ENCODE measurements around the gene CXorf38. TPM values are rescaled to one million over a fixed set of nuclear protein-coding genes. Genes with fewer than 3 reads are reported as not detected.

The CXorf38 gene
- total and polyA plus RNA-seq, 2 of the 8 experiments (the other 6 are each of a cell fraction or from before 2014, with no cell fraction given) = 3.6 to 6.4 TPM

DNA sequence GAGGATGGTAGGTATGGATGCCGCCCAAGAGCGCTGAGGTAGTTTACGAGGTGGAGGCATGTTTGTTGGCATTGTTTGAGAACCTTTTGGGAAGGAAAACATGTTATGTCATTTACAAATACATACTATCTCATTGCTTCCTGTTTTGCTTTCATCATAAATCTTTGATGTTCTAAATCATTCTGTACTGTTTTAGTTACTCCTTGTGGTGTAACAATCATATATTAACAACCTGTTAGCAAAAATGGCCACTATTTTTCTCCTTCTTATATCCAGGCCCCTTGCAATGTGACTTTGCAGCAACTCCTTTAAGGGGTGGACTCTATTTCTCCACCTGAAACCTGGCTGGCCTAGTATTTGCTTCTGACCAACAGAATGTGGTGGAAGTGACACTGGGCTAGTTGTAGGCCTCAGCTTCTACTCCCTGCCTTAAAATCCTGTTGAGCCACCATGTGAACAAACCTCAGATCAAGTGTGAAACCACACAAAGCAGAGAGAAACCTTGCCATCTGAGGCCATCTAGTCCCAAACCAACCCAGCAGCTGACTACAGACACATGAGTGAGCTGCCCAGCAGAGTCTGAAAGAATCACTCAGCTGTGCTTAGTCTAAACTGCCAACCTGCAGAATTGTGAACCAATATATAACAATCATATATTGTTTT is 15.8 kb upstream of the CXorf38 start:
- no peak overlapping the region for H3K4ac ChIP-seq (replicated peaks; ENCODE audit: insufficient read length, low read depth, low read length)
- H3K79me2 ChIP-seq (ENCODE audit: control insufficient read depth in 1 of 2, insufficient read depth in 2 of 2, low read length in 2 of 2) = no peaks in the 10 kb centered on the region
- H3K9me3 ChIP-seq (ENCODE audit: insufficient read depth in 2 of 2, low read depth in 1 of 2, low read length in 1 of 2) = no peaks in the 10 kb centered on the region
- H2AK5ac ChIP-seq (ENCODE audit: low read depth, low read length) = no peak overlapping the region
- no peak overlapping the region for H2BK120ac ChIP-seq (replicated peaks; ENCODE audit: low read depth, low read length)
- no peak for FAIRE-seq
- ChIA-PET POLR2A (ENCODE audit: partially characterized antibody) (no interaction called here), CTCF (ENCODE audit: partially characterized antibody) (interaction anchor here (0.7 kb wide), 1 partner anchor 592 kb away, joined by 3 read pairs; no protein-coding TSS in a partner anchor)
- no peak overlapping the region for H3K56ac ChIP-seq (replicated peaks; ENCODE audit: insufficient read length, low read depth, low read length)
- no peak overlapping the region for H2BK15ac ChIP-seq (ENCODE audit: low read length)
- WGBS, 2 experiments (ENCODE audit: extremely low coverage in 1 of 2, insufficient coverage in 1 of 2, insufficient read length in 1 of 2, insufficient replicate concordance in 2 of 2, low coverage in 1 of 2, low lambda C conversion rate in 2 of 2, missing lambda C conversion rate in 1 of 2) = 100% methylated on average over 3 of the region's 3 CpGs; no CpG with 5 or more reads in 1 of the 2 experiments
- no peaks in the 10 kb centered on the region for H3K4me1 ChIP-seq (replicated peaks in 1 of 4; ENCODE audit: control insufficient read depth in 3 of 4, insufficient read depth in 4 of 4, low read length in 3 of 4)
- no peak overlapping the region for H3K14ac ChIP-seq (ENCODE audit: insufficient read length)
- H3K18ac ChIP-seq (ENCODE audit: extremely low read depth, low read length) = no peak overlapping the region
- no peak overlapping the region for H3K4me2 ChIP-seq (ENCODE audit: insufficient read depth in 1 of 2, low read depth in 2 of 2, low read length in 2 of 2)
- no peaks in the 10 kb centered on the region for H3K27me3 ChIP-seq (replicated peaks in 1 of 4; ENCODE audit: control insufficient read depth in 3 of 4, extremely low read depth in 1 of 4, insufficient read depth in 3 of 4, low read length in 3 of 4)
- H3K23me2 ChIP-seq (ENCODE audit: low read depth, low read length) = no peaks in the 10 kb centered on the region
- H3K27ac ChIP-seq (ENCODE audit: low read depth, low read length) = no peak overlapping the region
- no peak overlapping the region for H4K91ac ChIP-seq (replicated peaks; ENCODE audit: insufficient read length, low read length)
- no peaks in the 10 kb centered on the region for H3K79me1 ChIP-seq (ENCODE audit: low read depth, low read length)
- no peak overlapping the region for H3K9ac ChIP-seq (replicated peaks in 1 of 4; ENCODE audit: extremely low read depth in 1 of 4, low read depth in 3 of 4, low read length in 3 of 4)
- no peak overlapping the region for H2BK20ac ChIP-seq (ENCODE audit: low read length)
- no peak overlapping the region for H2BK12ac ChIP-seq (ENCODE audit: low read depth, low read length)
- DNase-seq (ENCODE audit: low read depth in 1 of 2, low spot score in 2 of 2) = no peak
- peaks cover 16 to 92% (median 50%) of the 10 kb centered on the region in 4 experiments; a peak in 7 of 8 replicates for H3K36me3 ChIP-seq (ENCODE audit: control insufficient read depth in 2 of 4, insufficient read depth in 4 of 4, low read length in 3 of 4)
- no peak overlapping the region for H2BK5ac ChIP-seq (ENCODE audit: low read depth, low read length)
- no peak overlapping the region for H3K23ac ChIP-seq (ENCODE audit: insufficient read length)
- no peaks in the 10 kb centered on the region for H4K20me1 ChIP-seq (replicated peaks in 1 of 2; ENCODE audit: control insufficient read depth in 1 of 2, insufficient read depth in 2 of 2, low read length in 2 of 2)
- TF ChIP-seq HDAC6 (IDR thresholded peaks at IDR 0.05; ENCODE audit: low read depth, low read length) (no peak), CBX5 (IDR thresholded peaks at IDR 0.05; ENCODE audit: low read depth, low read length) (no peak), TBP (IDR thresholded peaks at IDR 0.05; ENCODE audit: low read depth, low read length) (no peak)
- H4K8ac ChIP-seq (ENCODE audit: extremely low read depth, insufficient read depth, low read length) = no peak overlapping the region
- H3K4me3 ChIP-seq (ENCODE audit: extremely low read depth in 1 of 4, insufficient read depth in 2 of 4, low read depth in 3 of 4, low read length in 4 of 4) = no peak overlapping the region
- H2AFZ ChIP-seq (ENCODE audit: low read length) = no peak overlapping the region
- H4K5ac ChIP-seq (ENCODE audit: insufficient read length, low read depth, low read length) = no peak overlapping the region

Data from H1 (cell line).